Neural crest cell (in vitro differentiated cells): ENCODE results near the gene TDRD9. TPM values are rescaled to one million over a fixed set of nuclear protein-coding genes. Genes with fewer than 3 reads are reported as not detected.

Source experiments
- DNase-seq: peaks from one replicate; pipeline ENCODE4 v3.0.0; 2021; ENCODE audit warnings: low read depth, mixed read lengths, low spot score
- H3K27ac Mint-ChIP-seq: one replicate; pipeline ENCODE4 v1.8.0; 2021; ENCODE audit warnings: mild to moderate bottlenecking, mixed read lengths; ENCODE audit not compliant: unreplicated experiment
- H3K27me3 Mint-ChIP-seq: 2 replicates; pipeline ENCODE4 v1.8.0; 2021; ENCODE audit warnings: low read depth, mild to moderate bottlenecking, mixed read lengths
- H3K36me3 Mint-ChIP-seq: 2 replicates; pipeline ENCODE4 v1.8.0; 2021; ENCODE audit warnings: low read depth, mild to moderate bottlenecking, mixed read lengths
- H3K4me1 Mint-ChIP-seq: 2 replicates; pipeline ENCODE4 v1.8.0; 2021; ENCODE audit warnings: mixed read lengths
- H3K4me3 Mint-ChIP-seq: one replicate; pipeline ENCODE4 v1.8.0; 2021; ENCODE audit warnings: mild to moderate bottlenecking, mixed read lengths
- H3K9me3 Mint-ChIP-seq: 2 replicates; pipeline ENCODE4 v1.8.0; 2021; ENCODE audit warnings: mixed read lengths
- total RNA-seq: library from RNA; stranded (reverse); gene quantifications from 2 replicates; pipeline ENCODE4 v1.2.1, GENCODE V29; 2021
- TF ChIP-seq, protein P1 (sequence below): fragments of 200-600 bp; sonication (generic); conservative IDR thresholded peaks from 2 replicates; pipeline ENCODE4 v1.5.0; 2021; ENCODE audit warnings: antibody characterized with exemption, mild to moderate bottlenecking

TDRD9 gene
- total RNA-seq, 1 donor from 2014 or later, result not detected

DNA sequence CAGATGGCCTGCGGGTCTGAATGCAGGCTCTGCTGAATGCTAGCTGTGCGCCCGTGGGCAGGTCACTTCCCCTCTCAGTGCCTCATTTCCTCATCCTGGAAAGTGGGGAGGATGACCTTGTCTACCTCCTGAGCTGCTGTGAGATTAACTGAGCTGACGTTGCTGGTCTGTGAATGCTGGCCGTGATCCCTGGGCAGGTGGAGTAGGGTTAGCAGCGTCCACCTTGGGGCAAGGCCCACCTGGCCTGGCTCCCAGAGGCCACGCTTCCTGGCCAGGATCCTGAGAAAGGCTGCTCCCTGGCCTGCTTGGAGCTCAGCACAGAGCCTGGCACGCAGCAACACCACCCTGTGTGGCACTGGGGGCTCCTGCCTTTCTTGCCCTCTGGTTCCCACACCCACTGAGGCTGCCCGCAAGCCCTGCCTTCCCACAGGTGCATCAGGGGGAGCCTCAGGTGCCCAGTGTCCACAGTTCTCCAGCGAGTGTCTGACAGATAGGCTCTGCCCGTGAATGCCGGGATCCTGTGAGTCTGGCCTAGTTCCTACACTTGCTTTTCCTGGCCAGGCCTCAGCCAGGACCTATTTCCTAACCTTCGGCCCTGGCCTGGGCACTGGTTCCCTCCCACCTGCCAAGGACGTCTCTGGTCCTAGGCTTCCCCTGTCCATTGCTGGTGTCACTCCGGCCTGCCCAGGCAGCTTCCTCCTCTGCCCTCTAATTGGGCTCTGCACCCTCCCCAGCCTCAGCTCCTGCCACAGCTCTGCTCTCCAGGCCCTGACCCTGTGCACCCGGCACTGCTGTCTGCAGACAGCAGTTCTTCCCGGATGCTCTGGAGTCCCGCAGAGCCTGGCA is 37.2 kb upstream of the TDRD9 start:
- H3K4me3 Mint-ChIP-seq, result no peak overlapping the region
- DNase-seq, result no peak
- no peaks in the 10 kb centered on the region for H3K9me3 Mint-ChIP-seq
- H3K36me3 Mint-ChIP-seq, result no peaks in the 10 kb centered on the region
- peaks cover 3% of the 10 kb centered on the region for H3K27me3 Mint-ChIP-seq
- peaks cover 7% of the 10 kb centered on the region for H3K4me1 Mint-ChIP-seq
- TF ChIP-seq, protein P1, sequence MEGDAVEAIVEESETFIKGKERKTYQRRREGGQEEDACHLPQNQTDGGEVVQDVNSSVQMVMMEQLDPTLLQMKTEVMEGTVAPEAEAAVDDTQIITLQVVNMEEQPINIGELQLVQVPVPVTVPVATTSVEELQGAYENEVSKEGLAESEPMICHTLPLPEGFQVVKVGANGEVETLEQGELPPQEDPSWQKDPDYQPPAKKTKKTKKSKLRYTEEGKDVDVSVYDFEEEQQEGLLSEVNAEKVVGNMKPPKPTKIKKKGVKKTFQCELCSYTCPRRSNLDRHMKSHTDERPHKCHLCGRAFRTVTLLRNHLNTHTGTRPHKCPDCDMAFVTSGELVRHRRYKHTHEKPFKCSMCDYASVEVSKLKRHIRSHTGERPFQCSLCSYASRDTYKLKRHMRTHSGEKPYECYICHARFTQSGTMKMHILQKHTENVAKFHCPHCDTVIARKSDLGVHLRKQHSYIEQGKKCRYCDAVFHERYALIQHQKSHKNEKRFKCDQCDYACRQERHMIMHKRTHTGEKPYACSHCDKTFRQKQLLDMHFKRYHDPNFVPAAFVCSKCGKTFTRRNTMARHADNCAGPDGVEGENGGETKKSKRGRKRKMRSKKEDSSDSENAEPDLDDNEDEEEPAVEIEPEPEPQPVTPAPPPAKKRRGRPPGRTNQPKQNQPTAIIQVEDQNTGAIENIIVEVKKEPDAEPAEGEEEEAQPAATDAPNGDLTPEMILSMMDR, result no peak
- no peak overlapping the region for H3K27ac Mint-ChIP-seq

GRCh38 chr14:103891667-103892215 is 36.5 kb upstream of the TDRD9 start:
- TF ChIP-seq, protein P1, result no peak
- Mint-ChIP-seq H3K36me3 (peaks cover 3% of the 10 kb centered on the region), H3K27ac (no peak overlapping the region), H3K9me3 (peaks cover 4% of the 10 kb centered on the region), H3K27me3 (no peaks in the 10 kb centered on the region), H3K4me1 (peaks cover under 1% of the 10 kb centered on the region), H3K4me3 (no peak overlapping the region)
- no peak for DNase-seq

DNA sequence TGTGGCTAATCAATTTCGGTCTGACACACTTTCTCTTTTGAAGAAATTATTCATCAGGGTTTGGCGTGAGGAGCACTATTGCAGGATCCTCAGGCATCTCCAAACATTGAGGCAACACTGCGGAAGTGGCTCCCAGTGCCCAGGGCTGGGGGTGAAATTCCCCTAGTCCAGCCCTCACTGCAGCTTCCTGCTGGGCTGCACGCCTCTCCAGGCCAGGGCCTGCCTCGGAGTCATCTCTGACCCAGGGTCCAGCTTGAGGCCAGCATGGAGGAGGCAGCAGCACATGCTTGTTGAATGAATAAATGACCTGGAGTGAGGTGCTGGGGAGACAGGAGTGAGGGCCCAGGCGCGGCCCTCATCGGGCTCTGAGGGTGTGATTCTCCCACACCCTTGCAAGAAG is 36.0 kb upstream of the TDRD9 start:
- TF ChIP-seq, protein P1, result no peak
- Mint-ChIP-seq H3K4me3 (no peak overlapping the region), H3K36me3 (peaks cover 3% of the 10 kb centered on the region), H3K4me1 (no peaks in the 10 kb centered on the region), H3K9me3 (peaks cover 4% of the 10 kb centered on the region), H3K27ac (no peak overlapping the region), H3K27me3 (no peaks in the 10 kb centered on the region)
- no peak for DNase-seq

- no peak overlapping the region for H3K27ac Mint-ChIP-seq
- no peak for DNase-seq
- no peaks in the 10 kb centered on the region for H3K27me3 Mint-ChIP-seq
- H3K4me3 Mint-ChIP-seq, result no peak overlapping the region
- H3K36me3 Mint-ChIP-seq, result peaks cover 3% of the 10 kb centered on the region
- peaks cover 4% of the 10 kb centered on the region for H3K9me3 Mint-ChIP-seq
- no peaks in the 10 kb centered on the region for H3K4me1 Mint-ChIP-seq
- TF ChIP-seq, protein P1, result no peak
Observed at GRCh38 chr14:103894034-103894722, 34.1 kb upstream of the TDRD9 start.

GRCh38 chr14:103894723-103895059 is 33.6 kb upstream of the TDRD9 start:
- H3K4me1 Mint-ChIP-seq, result no peaks in the 10 kb centered on the region
- no peak overlapping the region for H3K4me3 Mint-ChIP-seq
- no peak for DNase-seq
- H3K9me3 Mint-ChIP-seq, result peaks cover 4% of the 10 kb centered on the region
- H3K36me3 Mint-ChIP-seq, result peaks cover 3% of the 10 kb centered on the region
- TF ChIP-seq, protein P1, result no peak
- H3K27me3 Mint-ChIP-seq, result no peaks in the 10 kb centered on the region
- no peak overlapping the region for H3K27ac Mint-ChIP-seq
